ENCODE data around the gene PCDHGB7. TPM values are rescaled to one million over a fixed set of nuclear protein-coding genes. Genes with fewer than 3 reads are reported as not detected.

Gene PCDHGB7
- total RNA-seq = 1.3 and 2.3 TPM in 2 replicates

DNA sequence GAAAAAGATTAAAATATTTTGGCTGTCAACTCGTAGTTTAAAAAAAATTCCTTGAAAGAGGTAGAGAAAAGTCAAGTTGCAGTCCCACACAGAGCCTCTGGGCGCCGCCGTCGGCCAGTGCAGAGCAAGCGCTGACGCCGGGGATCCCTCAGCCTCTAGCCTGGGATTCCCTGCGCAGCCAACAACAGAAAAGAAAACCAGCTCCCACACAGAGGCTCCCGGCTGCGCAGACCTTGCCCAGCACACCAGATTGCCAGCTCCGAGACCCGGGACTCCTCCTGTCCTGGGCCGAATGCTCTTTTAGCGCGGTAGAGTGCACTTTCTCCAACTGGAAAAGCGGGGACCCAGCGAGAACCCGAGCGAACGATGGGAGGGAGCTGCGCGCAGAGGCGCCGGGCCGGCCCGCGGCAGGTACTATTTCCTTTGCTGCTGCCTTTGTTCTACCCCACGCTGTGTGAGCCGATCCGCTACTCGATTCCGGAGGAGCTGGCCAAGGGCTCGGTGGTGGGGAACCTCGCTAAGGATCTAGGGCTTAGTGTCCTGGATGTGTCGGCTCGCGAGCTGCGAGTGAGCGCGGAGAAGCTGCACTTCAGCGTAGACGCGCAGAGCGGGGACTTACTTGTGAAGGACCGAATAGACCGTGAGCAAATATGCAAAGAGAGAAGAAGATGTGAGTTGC lies at the start of gene PCDHGB7:
PCDHGB7 (plus strand) TSS at position 184 of the 679 bp plus-strand sequence; CDS start at position 367, 183 bp downstream.

DNA sequence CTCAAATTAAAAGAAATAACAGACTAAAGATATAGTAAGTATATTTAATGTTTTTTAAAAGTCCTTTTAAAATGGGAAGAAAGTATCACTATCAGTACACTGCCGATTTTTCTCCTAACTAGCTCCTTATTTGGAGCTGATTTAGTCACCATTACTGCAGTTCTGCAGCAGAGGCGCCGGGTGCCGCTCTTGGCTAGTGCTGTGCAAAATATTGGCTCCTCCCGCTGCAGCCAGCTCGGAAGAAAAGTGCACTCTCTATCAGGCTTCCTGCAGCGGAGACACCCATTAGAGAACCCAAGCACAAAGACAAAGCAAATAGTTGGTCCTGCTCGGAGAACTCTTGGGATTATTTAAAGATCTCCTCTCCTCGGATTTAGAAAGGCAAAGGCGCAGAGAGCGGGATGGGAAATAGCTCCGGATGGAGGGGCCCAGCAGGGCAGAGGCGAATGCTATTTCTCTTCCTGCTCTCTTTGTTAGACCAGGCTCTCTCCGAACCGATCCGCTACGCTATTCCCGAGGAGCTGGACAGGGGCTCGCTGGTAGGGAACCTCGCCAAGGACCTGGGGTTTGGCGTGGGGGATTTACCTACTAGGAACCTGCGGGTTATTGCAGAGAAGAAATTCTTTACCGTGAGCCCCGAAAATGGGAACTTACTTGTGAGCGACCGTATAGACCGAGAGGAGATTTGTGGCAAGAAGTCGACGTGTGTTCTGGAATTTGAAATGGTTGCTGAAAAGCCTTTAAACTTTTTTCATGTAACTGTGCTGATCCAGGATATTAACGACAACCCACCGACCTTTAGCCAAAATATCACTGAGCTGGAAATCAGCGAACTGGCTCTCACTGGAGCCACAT lies 47.3 kb upstream of the PCDHGB7 start, which contains the start of gene PCDHGB3:
PCDHGB3 (plus strand) TSS at position 249 of the 855 bp plus-strand sequence; CDS start at position 402, 153 bp downstream.

DNA sequence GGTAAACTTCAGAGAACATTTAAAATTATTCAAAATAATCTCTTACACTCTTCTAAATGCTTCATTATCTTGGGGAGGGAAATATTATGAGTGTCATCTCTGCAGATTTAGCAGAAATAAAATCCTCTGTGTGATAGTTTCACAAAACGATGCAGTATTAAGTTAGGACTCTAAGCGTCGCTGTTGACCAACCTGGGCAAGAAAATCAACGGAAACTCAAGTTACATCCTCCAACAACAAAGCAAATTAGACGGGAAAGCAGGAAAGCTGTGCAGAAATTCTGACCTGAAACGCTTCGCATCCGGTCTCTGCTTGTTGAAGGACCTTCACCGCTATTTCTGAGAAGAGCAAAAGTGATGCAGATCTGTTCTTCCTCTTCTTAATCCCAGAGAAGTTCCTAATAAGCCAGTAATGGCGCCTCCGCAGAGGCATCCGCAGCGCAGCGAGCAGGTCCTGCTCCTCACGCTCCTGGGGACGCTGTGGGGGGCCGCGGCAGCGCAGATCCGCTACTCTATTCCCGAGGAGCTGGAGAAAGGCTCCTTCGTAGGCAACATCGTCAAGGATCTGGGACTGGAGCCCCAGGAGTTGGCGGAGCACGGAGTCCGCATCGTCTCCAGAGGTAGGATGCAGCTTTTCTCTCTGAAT lies 43.7 kb upstream of the PCDHGB7 start, which contains the start of gene PCDHGA6:
PCDHGA6 (plus strand) TSS at position 219 of the 645 bp plus-strand sequence; CDS start at position 412, 193 bp downstream.

DNA sequence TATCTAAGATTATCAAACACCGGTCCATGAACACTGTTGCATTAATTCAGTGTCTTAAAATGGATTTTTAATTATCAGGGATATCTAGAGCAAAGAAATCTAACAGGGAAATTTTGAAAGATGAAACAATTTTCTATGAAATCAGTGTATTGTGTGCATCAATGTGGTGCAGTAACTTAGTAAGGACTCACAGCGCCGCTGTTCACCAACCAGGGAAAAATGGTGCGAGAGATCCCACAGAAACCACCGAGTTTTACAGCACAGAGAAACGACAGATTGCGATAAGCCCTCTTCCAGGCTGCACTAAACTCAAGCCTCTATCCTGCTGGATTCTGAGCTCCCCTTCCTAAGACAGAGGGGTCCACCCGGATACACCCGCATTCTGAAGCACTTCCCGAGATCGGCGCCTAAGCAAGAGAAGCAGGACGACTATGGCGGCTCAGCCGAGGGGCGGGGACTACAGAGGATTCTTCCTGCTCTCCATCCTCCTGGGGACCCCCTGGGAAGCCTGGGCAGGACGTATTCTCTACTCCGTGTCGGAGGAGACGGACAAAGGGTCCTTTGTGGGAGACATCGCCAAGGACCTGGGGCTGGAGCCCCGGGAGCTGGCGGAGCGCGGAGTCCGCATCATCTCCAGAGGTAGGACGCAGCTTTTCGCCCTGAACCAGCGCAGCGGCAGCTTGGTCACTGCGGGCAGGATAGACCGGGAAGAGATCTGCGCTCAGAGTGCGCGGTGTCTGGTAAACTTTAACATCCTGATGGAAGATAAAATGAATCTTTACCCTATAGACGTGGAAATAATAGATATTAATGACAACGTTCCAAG lies 34.8 kb upstream of the PCDHGB7 start, which contains the start of gene PCDHGA7:
PCDHGA7 (plus strand) TSS at position 274 of the 826 bp plus-strand sequence; CDS start at position 432, 158 bp downstream.

DNA sequence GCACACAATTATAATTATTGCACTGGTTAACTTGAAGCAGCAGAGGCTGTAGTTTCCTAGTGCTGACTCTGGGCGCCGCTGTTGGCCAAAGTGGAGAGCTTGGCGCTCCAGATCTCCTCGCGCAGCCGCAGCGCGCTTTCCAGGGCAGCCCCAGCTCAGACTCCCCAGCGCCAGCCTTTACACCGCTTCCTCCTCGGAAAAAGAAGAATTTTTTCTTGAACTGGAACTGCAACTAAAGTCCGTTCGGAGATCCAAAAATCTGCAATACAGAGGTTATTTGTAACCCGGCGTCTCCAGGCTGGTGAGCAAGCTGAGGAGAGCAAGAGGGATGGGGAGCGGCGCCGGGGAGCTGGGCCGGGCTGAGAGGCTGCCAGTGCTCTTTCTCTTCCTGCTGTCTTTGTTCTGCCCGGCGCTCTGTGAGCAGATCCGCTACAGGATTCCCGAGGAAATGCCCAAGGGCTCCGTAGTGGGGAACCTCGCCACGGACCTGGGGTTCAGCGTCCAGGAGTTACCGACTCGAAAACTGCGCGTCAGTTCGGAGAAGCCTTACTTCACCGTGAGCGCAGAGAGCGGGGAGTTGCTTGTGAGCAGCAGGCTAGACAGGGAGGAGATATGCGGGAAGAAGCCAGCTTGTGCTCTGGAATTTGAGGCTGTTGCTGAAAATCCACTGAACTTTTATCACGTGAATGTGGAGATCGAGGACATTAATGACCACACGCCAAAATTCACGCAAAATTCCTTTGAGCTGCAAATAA lies 29.7 kb upstream of the PCDHGB7 start, which contains the start of gene PCDHGB4:
PCDHGB4 (plus strand) TSS at position 142 of the 755 bp plus-strand sequence; CDS start at position 329, 187 bp downstream.

DNA sequence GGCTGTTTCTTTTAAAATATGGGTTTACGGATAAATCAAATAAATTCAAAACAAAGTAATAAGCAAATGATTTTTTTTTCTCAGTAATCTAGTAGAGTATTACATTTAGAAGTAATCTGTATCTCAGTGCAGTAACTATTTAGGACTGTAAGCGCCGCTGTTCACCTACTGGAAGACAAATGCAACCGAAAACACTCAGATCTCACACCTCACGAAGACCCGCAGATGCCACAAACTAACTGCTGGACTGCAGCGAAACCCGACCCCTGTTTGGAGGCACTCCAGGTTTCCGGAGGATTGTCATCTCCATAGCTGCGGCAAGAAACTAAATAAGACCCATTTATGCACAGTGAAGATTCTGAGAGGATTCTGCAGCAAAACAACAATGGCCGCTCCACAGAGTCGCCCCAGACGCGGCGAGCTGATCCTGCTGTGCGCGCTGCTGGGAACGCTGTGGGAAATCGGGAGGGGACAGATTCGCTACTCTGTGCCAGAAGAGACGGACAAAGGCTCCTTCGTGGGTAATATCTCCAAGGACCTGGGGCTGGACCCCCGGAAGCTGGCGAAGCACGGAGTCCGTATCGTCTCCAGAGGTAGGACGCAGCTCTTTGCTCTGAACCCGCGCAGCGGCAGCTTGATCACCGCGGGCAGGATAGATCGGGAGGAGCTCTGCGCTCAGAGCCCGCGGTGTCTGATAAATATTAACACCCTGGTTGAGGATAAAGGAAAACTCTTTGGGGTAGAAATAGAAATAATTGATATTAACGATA lies 24.9 kb upstream of the PCDHGB7 start, which contains the start of gene PCDHGA8:
PCDHGA8 (plus strand) TSS at position 205 of the 770 bp plus-strand sequence; CDS start at position 386, 181 bp downstream.

DNA sequence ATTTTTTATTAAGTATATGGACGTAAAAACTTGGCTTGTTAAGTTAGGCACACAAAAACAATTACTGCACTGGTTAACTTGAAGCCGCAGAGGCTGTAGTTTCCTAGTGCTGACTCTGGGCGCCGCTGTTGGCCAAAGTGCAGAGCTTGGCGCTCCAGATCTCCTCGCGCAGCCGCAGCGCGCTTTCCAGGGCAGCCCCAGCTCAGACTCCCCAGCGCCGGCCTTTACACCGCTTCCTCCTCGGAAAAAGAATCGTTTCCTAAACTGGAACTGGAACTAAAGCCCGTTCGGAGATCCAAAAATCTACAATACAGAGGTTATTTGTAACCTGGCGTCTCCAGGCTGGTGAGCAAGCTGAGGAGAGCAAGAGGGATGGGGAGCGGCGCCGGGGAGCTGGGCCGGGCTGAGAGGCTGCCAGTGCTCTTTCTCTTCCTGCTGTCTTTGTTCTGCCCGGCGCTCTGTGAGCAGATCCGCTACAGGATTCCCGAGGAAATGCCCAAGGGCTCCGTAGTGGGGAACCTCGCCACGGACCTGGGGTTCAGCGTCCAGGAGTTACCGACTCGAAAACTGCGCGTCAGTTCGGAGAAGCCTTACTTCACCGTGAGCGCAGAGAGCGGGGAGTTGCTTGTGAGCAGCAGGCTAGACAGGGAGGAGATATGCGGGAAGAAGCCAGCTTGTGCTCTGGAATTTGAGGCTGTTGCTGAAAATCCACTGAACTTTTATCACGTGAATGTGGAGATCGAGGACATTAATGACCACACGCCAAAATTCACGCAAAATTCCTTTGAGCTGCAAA lies 19.5 kb upstream of the PCDHGB7 start, which contains the start of gene PCDHGB5:
PCDHGB5 (plus strand) TSS at position 192 of the 796 bp plus-strand sequence; CDS start at position 373, 181 bp downstream.

DNA sequence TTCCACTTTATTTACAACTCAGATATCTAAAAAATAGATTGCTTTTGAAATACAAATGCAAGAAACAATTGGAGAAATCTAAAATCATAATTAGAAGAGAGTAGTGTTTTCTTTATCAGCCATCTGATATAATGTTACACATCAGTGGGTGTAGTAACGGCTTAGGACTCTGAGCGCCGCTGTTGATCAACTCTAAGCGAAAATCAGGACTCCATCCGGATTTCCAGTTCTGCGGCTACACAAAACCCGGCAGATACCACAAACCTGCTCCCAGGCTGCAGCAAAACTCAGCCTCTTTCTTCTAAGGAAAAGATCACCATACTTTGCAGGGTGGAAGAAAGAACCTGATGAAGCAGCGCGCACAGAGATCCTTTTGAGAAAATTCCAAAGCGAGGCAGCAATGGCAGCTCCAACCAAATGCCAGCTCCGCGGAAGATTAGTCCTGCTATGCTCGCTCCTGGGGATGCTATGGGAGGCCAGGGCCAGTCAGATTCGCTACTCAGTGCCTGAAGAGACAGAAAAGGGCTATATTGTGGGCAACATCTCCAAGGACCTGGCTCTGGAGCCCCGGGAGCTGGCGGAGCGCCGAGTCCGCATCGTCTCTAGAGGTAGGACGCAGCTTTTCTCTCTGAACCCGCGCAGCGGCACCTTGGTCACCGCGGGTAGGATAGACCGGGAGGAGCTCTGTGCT lies 14.8 kb upstream of the PCDHGB7 start, which contains the start of gene PCDHGA9:
PCDHGA9 (plus strand) TSS at position 226 of the 691 bp plus-strand sequence; CDS start at position 401, 175 bp downstream.

DNA sequence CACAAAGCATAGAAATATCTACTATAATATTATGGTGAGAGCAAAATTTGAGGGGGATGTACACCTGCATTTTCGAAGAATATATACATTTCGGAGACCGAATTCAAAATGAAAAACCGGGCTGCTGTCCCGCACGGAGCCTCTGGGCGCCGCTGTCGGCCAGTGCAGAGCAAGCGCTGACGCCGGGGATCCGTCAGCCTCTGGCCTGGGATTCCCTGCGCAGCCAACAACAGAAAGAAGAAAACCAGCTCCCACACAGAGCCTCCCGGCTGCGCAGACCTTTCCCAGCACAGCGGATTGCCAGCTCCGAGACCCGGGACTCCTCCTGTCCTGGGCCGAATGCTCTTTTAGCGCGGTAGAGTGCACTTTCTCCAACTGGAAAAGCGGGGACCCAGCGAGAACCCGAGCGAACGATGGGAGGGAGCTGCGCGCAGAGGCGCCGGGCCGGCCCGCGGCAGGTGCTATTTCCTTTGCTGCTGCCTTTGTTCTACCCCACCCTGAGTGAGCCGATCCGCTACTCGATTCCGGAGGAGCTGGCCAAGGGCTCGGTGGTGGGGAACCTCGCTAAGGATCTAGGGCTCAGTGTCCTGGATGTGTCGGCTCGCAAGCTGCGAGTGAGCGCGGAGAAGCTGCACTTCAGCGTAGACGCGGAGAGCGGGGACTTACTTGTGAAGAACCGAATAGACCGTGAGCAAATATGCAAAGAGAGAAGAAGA lies 9.5 kb upstream of the PCDHGB7 start, which contains the start of gene PCDHGB6:
PCDHGB6 (plus strand) TSS at position 232 of the 716 bp plus-strand sequence; CDS start at position 414, 182 bp downstream.

DNA sequence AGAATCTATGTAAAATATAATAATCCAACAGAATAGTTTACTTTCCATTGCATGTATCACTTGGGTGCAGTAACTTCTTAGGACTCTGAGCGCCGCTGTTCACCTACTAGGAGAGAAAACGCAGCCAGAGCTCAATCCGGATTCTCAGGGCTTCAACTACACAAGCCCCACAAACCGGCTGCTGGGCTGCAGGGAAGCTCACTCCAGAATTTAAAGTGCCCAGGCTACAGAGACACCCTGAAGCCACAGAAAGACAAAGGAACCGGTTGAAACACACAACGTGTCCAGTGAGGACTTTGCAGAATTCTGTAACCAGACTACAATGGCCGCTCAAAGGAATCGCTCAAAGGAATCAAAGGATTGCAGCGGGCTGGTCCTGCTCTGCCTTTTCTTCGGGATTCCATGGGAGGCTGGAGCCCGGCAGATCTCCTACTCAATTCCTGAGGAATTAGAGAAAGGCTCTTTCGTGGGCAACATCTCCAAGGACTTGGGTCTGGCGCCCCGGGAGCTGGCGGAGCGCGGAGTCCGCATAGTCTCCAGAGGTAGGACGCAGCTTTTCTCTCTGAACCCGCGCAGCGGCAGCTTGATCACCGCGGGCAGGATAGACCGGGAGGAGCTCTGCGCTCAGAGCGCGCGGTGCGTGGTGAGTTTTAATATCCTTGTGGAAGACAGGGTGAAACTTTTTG lies 4.5 kb upstream of the PCDHGB7 start, which contains the start of gene PCDHGA10:
PCDHGA10 (plus strand) TSS at position 134 of the 686 bp plus-strand sequence; CDS start at position 323, 189 bp downstream.

DNA sequence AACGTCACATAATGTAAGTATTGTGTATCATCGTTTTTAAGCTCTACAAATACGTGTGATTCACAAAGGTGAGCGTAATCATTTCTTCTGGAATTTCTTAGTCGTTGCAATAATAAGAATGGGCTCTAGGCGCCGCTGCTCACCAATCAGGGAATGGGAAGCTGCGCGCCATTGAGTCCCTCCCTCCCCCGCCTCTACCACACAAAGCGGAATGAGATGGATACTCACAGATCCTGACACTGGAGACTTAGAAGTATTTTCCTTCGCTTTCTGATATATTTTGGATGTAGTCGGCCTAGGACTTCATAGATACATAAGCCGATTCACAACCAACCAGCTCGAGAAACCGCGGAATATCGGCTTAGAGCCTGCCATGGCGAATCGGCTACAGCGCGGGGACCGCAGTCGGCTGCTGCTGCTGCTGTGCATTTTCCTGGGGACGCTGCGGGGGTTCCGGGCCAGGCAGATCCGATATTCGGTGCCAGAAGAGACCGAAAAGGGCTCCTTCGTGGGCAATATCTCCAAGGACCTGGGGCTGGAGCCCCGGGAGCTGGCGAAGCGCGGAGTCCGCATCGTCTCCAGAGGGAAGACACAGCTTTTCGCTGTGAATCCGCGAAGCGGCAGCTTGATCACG lies 3.5 kb downstream of the PCDHGB7 start, which contains the start of gene PCDHGA11:
PCDHGA11 (plus strand) TSS at position 197 of the 634 bp plus-strand sequence; CDS start at position 374, 177 bp downstream.

DNA sequence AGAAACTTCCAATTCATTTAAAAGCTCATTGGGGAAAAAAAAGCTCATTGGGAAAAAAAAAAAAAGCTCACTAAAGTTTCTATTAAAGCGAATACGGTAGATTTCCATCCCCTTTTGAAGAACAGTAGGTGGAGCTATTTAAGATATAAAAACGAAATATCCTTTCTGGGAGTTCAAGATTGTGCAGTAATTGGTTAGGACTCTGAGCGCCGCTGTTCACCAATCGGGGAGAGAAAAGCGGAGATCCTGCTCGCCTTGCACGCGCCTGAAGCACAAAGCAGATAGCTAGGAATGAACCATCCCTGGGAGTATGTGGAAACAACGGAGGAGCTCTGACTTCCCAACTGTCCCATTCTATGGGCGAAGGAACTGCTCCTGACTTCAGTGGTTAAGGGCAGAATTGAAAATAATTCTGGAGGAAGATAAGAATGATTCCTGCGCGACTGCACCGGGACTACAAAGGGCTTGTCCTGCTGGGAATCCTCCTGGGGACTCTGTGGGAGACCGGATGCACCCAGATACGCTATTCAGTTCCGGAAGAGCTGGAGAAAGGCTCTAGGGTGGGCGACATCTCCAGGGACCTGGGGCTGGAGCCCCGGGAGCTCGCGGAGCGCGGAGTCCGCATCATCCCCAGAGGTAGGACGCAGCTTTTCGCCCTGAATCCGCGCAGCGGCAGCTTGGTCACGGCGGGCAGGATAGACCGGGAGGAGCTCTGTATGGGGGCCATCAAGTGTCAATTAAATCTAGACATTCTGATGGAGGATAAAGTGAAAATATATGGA lies 13.0 kb downstream of the PCDHGB7 start, which contains the start of gene PCDHGA12:
PCDHGA12 (plus strand) TSS at position 176 of the 782 bp plus-strand sequence; CDS start at position 429, 253 bp downstream.

